ENCODE results near the gene ACSF3.
A peak's percentile ranks its signal among the peaks of the same experiment; 100 is the strongest.
"Not testable (repeated sequence)": the region's sequence is repeated elsewhere in the genome, so short reads cannot be mapped to it uniquely, and the experiment has no call there.

The ACSF3 gene

DNA sequence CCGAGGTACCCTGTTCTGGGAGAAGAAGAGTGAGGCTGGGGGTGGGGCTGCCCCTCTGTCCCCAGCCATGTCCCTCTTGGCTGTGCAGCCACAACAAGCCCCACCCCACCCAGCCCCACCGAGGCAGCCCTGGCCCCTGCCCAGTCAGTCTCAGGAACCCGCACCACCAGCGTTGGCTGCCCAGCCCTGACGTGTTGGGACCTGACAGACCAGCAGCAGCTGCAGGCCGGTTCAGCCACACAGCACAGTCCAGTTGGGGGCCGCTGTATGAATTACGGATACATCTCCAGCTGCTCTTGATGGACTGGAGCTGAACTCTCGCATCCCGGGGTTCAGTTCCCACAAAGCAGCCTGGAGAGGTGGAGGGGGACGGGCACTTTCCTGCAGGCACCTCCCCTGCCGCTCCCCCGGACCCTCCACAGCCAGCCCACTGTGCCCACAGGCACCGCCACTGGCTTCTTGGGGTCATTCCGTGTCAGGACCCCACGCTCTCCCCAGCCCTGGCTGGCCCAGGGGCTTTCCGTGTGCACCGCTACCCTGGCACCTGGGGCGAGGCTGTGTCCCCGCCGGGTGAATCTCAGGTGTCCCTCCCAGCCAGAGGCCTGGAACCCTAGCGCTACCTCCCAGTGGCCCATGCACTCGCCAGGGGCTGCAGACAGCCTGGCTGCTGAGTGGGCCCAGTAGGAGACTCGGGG, 84.9 kb downstream of the ACSF3 start:
- no peak for DNase-seq

DNA sequence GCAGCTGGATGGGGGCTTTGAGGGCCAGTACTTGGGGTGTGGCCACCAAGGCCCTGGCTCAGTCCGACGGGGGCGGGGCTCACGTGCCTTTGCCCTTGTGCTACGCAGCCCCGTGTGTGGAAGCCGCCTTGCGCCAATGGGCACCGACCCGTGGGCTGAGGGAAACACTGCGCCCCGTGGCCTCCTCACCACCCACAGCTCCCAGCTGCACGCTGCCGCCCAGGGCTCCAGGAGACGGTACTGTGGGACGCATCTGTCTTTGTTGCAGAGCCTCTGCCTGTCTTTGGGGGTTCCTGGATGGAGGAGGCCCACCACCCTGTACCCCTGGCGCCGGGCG, 85.5 kb downstream of the ACSF3 start:
- no peak for DNase-seq

DNA sequence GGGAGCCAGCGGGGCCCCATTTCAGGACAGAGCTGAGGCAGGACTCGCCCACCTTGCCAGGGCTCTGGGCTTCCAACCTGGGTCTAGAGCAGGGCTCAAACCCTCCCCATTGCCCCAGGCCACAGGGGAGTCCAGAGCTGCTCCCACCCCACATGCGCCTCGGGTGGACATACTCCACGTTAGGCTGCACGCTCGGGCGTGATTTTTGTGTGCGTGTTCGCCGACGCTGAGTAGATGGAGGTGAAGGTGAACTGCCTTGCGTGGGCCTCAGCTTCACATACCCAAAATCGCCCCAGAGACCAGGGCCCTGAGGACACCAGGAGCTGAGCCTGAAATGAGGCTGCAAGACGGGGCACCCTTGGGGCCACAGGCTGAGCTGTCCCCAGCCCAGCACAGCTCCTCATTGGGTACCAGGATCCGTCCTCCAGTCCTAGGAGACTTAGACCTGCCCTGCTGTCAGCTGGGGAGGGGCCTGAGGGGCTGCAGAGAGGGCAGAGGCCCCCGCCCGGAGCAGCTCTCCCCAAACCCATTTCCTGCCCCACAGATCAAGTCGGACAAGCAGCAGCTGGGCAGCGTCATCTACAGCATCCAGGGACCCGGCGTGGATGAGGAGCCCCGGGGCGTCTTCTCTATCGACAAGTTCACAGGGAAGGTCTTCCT, 86.1 kb downstream of the ACSF3 start:
- DNase-seq, result no peak

DNA sequence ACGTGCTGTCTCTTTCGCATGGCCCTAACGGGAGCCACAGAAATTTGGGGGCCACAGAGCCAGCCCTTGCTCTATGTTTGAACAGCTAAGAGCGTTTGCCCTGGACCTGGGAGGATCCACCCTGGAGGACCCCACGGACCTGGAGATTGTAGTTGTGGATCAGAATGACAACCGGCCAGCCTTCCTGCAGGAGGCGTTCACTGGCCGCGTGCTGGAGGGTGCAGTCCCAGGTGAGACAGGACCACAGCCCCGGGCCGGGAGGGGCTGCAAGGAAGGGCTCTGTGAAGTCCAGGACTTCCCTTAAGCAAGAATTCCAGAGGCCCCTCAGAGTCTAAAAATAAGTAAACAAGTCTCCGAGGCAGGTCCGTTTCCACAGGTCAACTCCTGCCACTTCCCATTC, 89.8 kb downstream of the ACSF3 start:
- DNase-seq, result no peak

DNA sequence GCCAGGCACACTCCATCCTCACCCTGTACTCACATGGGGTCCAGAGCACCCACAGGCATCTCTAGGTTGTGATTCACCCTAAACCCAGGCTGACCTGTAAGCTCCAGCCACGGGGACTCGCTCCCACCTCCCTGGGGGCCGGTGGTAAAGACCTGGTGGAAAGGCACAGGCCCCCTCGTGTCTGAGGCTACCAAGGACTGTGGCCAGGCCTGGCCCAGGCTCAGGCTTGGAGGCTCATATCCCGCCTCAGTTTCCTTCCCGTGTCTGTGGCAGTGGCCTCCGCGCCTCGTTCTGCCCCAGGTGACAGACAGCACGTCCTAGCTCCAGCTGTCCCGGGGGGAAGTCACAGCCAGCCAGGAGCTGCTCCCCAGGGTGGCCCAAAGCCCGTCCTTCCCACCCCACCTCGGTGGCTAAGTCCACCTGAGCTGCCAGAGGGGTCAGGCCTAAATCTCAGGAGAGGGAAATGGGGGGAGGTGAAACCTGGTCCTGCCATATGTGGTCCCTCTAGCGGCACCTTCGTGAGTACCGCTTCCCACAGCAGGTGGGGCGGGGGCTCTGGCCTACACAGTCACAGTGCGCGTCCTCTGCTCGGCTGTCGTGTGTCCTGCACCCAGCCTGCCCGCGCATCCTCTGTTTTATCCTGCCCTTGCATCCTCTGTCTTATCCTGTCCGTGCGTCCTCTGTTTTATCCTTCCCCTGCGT, 90.5 kb downstream of the ACSF3 start:
- no peak for DNase-seq

DNA sequence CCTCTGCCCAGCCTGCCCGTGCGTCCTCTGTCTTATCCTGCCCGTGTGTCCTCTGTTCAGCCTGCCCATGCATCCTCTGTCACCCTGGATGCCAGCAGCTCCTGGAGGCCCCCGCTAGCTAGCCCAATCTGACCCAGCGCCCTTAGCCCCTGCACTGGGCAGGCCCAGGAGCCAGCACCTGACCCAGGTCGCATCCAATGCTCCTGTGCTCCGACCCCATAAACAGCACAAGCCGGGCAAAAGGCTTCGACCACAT, 91.0 kb downstream of the ACSF3 start:
- DNase-seq, result no peak

DNA sequence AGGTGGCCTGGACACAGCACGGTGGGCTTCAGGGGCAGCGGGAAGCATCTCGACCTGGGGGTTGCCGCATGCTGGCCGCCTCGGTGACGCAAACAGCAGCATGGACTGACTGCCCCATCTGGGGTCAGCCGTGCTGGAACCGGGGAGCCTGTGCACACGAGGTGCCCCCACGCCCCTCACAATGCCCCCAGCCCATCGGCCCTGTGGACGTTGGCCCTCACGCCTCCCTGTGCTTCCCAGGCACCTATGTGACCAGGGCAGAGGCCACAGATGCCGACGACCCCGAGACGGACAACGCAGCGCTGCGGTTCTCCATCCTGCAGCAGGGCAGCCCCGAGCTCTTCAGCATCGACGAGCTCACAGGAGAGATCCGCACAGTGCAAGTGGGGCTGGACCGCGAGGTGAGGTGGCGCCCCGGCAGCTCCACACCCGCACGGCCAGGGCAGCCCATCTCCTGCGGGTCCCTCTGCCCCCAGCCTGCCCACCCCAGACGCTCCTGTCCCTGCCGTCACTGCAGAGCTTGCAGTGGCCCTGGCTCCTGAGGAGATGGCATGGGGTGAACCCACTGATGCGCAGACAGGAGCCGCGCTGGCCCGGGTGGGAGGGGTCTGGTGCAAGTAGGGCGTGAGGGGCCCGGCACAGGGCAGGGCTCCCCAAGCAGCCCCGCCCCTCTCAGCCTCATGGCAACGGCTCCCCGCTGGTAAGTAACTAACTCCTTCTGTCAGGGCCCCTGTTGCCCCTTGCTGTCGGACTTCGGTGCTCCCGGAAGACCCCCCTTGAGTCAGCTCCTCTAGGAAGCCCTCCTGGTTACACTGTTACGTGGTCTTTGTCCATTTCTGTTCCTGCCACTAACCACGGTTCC, 91.5 kb downstream of the ACSF3 start:
- DNase-seq, result no peak

DNA sequence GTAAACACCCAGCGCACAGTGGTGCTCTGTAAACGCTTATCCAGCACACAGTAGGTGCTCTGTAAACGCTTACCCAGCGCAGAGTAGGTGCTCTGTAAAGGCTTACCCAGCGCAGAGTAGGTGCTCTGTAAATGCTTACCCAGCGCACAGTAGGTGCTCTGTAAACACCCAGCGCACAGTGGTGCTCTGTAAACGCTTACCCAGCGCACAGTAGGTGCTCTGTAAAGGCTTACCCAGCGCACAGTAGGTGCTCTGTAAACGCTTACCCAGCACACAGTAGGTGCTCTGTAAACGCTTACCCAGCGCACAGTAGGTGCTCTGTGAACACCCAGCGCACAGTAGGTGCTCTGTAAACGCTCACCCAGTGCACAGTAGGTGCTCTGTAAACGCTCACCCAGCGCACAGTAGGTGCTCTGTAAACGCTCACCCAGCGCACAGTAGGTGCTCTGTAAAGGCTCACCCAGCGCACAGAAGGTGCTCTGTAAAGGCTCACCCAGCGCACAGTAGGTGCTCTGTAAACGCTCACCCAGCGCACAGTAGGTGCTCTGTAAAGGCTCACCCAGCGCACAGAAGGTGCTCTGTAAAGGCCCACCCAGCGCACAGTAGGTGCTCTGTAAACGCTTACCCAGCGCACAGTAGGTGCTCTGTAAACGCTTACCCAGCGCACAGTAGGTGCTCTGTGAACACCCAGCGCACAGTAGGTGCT, 92.4 kb downstream of the ACSF3 start:
- DNase-seq, result not testable (repeated sequence)

DNA sequence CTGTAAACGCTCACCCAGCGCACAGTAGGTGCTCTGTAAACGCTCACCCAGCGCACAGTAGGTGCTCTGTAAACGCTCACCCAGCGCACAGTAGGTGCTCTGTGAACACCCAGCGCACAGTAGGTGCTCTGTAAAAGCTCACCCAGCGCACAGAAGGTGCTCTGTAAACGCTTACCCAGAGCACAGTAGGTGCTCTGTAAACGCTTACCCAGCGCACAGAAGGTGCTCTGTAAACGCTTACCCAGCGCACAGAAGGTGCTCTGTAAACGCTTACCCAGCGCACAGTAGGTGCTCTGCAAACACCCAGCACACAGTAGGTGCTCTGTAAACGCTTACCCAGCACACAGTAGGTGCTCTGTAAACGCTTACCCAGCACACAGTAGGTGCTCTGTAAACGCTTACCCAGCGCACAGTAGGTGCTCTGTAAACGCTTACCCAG, 93.0 kb downstream of the ACSF3 start:
- DNase-seq, result not testable (repeated sequence)

DNA sequence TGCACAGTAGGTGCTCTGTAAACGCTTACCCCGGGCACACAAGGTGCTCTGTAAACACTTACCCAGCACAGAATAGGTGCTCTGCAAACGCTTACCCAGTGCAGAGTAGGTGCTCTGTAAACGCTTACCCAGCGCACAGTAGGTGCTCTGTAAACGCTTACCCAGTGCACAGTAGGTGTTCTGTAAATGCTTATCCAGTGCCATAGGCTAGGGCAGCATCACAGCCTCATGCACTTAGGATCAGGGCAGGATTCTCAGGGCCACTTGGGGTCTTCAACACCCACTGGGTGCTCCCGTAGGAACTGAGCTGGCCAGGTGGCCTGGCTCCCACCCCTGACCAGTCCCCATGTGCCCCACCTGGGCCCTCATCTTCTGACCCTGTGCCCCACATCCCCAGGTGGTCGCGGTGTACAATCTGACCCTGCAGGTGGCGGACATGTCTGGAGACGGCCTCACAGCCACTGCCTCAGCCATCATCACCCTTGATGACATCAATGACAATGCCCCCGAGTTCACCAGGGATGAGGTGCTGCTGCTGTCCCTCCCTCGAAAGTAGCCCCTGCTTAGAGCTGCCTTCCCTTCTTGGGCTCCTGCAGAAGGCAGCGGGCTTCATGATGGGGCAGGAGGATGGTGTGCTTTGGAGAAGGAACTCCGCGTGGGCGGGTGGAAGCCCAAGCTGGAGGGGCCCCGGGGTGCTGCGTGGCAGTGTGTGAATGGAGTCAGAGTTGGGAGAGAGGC, 93.5 kb downstream of the ACSF3 start:
- no peak for DNase-seq

DNA sequence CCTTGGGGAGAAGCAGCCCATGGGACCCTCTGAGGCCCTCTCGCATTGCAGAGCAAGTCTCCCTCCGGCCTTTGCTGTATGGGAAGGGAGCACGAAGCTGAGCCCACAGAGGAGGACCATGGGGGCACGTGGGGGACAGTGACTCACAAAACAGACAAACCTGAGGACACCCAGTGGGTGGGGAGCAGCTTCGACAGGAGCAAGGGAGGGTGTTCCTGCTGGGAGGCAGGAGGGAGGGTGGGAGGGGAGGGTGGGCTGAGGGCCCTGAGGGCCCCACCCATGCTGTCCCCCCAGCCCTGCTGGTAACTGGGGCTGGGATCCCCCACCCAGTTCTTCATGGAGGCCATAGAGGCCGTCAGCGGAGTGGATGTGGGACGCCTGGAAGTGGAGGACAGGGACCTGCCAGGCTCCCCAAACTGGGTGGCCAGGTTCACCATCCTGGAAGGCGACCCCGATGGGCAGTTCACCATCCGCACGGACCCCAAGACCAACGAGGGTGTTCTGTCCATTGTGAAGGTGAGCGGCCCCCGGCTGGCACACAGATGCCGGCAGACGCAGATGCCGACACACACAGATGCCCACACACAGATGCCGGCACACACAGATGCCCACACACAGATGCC, 94.2 kb downstream of the ACSF3 start:
- no peak for DNase-seq

DNA sequence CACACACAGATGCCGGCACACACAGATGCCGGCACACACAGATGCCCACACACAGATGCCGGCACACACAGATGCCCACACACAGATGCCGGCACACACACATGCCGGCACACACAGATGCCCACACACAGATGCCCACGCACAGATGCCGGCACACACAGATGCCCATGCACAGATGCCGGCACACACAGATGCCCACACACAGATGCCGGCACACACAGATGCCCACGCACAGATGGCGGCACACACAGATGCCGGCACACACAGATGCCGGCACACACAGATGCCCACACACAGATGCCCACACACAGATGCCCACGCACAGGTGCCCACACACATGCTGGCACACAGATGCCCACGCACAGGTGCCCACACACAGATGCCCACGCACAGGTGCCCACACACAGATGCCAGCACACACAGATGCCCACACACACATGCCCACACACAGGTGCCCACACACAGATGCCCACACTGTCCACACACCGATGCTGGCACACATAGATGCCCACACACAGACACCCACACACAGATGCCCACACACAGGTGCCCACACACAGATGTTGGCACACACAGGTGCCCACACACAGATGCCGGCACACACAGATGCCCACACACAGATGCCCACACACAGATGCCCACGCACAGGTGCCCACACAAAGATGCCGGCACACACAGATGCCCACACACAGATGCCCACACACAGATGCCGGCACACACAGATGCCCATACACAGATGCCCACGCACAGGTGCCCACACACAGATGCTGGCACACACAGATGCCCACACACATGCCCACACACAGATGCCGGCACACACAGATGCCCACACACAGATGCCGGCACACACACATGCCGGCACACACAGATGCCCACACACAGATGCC, 95.1 kb downstream of the ACSF3 start:
- not testable (repeated sequence) for DNase-seq

DNA sequence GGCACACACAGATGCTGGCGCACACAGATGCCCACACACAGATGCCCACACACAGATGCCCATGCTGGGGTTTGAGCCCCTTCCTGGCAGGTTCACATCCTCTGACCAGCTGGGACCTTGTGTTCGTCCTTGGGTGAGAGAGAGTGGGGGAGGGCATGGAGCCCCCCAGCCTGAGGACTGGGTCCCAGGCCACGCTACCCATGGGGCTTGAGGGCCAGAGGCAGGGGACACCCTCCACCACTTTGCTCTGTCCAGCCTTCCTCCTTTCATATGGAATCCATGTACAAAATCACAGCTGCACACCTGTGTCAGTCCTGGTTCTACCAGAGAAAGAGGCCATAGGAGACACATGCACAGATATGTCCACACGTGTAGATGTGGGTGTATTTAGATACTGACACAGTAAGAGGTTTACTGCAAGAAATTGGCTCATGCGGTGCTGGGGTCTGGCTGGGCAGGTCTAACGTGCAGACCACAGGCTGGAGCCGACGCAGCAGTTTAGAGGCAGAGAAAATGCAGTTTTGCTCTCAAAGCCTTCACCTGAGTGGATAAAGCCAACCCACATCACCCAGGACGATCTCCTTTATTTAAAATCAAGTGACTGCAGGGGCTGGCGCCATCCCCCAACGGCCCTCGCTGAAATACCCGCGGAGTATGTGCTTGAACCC, 95.8 kb downstream of the ACSF3 start:
- DNase-seq, result no peak

DNA sequence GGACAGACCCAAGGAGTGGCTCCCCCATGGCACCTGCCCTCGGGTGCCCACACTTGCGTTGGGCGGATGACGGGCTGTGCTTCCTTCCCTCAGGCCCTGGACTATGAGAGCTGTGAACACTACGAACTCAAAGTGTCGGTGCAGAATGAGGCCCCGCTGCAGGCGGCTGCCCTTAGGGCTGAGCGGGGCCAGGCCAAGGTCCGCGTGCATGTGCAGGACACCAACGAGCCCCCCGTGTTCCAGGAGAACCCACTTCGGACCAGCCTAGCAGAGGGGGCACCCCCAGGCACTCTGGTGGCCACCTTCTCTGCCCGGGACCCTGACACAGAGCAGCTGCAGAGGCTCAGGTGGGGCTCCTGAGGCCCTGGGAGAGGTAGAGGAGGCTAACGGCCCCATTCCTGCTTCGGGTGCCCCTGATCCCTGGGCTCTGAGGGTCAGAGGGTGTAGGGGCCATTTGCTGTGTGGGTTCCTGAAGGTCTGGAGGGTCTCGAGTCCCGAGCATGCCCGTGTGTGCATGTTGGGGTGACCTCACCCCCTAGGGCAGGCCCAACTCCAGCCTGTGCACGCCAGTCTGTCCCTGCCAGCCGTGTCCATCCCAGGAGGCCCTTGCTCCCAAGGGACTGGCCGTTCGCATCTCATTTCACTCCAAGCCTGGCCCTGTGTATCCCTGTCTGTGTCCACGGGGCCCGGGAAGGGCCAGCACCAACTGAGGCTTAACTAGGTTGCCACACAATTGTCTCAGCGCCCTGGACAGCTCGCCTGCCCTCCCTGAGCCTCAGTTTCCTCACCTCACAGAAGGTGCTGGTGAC, 96.7 kb downstream of the ACSF3 start:
- no peak for DNase-seq

DNA sequence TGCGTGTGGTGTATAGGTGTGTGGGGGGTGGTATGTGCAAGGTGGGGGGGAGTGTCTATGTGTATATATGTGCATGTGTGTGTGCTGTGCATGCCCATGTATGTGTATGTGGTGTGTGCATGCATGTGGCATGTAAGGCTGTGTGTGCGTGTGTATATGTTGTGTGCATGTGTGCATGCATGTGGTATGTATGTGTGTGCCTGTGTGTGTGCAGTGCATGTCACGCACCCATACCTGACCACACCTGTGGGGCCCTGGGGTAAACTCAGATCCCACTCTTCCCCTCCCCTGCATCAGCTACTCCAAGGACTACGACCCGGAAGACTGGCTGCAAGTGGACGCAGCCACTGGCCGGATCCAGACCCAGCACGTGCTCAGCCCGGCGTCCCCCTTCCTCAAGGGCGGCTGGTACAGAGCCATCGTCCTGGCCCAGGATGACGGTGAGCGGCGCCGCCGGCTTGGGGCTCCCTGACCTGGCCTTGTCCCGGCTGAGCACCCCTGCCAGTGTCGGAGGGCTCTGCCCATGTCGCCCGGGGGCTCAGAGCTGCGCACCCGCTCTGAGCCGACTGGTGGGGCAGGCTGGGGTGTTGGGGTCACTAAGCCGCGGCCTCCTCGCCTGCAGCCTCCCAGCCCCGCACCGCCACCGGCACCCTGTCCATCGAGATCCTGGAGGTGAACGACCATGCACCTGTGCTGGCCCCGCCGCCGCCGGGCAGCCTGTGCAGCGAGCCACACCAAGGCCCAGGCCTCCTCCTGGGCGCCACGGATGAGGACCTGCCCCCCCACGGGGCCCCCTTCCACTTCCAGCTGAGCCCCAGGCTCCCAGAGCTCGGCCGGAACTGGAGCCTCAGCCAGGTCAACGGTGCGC, 97.6 kb downstream of the ACSF3 start:
- no peak for DNase-seq

DNA sequence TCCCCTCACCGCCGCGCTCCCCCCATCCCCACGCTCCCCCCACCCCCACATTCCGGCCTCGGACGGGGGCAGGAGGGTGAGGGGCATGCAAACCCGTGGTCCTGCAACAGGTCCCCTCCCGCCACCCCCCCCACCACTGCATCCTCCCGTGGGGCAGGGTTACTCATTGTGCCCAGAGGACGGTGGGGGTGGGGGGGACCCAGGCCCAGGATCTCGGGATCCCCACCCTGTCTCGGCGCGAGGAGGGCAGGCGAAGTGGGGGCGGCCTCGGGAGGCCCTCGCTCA, 98.2 kb downstream of the ACSF3 start:
- DNase-seq, result no peak

DNA sequence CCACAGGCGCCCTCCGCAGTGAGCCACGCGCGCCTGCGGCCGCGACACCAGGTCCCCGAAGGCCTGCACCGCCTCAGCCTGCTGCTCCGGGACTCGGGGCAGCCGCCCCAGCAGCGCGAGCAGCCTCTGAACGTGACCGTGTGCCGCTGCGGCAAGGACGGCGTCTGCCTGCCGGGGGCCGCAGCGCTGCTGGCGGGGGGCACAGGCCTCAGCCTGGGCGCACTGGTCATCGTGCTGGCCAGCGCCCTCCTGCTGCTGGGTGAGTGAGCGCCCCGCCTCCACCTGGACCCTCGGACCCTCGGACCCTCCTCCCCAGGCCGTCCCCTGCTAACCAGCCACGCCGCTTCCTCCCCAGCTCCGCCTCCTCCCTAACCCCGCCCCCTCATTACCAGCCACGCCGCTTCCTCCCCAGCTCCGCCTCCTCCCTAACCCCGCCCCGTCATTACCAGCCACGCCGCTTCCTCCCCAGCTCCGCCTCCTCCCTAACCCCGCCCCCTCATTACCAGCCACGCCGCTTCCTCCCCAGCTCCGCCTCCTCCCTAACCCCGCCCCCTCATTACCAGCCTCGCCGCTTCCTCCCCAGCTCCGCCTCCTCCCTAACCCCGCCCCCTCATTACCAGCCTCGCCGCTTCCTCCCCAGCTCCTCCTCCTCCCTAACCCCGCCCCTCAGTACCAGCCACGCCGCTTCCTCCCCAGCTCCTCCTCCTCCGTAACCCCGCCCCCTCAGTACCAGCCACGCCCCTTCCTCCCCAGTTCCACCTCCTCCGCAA, 98.7 kb downstream of the ACSF3 start:
- peak; percentile 41 to 84 for DNase-seq

Data from activated CD4-positive, alpha-beta T cell treated with anti-CD3 and anti-CD28 coated beads for 4 hours (primary cell).